ENCODE data around the gene HSPB2.
A peak's percentile ranks its signal among the peaks of the same experiment; 100 is the strongest.
"Not testable (repeated sequence)": the region's sequence is repeated elsewhere in the genome, so short reads cannot be mapped to it uniquely, and the experiment has no call there.

HSPB2 gene

DNA sequence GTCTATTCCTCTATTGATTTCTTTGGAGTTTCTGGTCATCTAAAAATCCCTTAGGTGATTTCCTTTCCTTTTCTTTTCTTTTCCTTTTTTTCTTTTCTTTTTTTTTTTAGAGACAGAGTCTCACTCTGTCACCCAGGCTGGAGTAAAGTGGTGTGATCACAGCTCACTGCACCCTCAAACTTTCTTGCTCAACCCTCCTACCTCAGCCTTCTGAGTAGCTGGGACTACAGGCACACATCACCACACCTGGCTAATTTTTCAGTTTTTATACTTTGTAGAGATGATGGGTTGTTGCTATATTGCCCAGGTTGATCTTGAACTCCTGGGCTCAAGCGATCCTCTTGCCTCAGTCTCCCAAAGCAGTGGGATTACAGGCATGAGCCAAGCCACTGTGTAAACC lies 4.2 kb downstream of the HSPB2 start:
- DNase-seq, result no peak

DNA sequence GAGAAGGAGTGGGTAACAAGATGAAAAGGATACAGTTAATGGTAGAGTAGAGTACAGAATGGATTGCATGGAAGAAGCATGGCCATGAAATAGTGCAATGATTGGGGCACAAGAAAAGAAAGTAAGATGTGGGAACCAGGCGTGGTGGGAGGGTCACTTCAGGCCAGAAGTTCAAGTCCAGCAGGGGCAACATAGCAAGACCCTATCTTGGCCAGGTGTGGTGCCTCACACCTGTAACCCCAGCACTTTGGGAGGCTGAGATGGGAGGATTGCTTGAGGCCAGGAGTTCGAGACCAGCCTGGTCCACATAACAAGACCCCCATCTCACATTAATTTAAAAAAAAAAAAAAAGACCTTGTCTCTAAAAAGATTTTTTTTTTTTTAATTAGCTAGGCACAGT lies 4.8 kb downstream of the HSPB2 start:
- DNase-seq, result no peak

DNA sequence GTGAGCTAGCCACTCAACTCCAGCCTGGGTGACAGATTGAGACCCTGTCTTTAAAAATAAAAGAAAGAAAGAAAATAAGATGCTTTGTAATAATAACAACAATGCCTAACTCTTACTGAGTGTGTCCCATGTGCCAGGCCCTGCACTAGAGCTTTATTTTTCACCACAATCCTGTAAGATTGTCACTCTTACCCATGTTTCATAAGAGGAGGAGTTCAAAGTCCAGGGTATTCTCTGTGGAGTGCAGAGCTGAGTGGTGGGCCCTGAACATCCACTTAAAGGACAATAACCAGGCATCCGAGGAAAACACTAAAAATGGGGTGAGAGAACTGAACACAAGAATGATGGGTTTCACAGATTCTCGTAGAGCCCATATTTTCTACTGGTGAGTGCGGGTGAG lies 5.3 kb downstream of the HSPB2 start:
- DNase-seq, result no peak

DNA sequence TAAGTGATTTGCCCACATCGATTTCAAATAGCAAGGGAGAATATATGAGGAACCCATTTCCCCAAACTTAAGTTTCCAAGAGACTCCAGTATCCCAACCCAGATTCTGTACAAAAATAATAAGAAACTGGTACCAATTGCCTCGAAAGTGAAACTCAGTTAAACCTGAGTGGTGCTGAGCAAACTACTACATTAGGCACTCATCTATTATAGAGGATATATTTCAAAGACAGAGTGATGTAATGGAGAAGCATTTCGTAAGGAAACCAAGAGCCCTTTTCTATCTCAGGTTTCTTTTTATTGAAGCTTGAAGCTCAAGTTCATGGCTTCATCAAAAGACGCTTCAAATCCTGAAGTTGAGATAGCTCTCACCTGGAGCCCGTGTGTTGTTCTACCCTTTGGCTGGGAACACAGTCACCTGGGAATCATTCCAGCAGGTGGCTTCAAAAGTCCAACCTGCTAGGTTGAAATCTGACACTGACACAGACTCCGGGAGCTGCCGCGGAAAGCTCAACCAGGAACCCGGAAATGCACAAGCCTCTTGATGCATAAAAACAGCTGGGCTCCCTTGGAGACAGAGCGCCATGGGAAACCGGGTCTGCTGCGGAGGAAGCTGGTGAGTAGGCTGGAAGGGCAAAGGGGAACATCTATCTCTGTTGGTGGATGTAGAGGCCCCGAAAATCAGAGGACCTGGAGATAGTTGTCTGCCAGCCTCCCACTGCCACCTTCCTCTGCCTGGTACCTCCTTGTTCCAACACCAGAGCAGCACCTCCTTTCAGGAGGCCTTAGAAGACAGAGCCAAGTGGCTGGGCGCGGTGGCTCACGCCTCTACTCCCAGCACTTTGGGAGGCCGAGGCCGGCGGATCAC lies 6.1 kb downstream of the HSPB2 start, which contains the start of gene C11orf52:
Gene C11orf52 (plus strand): TSS at position 524 of the 867 bp plus-strand sequence. CDS start 60 bp downstream, at position 584.
- no peak for DNase-seq

- DNase-seq, result no peak
Measured at GRCh38 chr11:111920908-111921307, 8.4 kb downstream of the HSPB2 start.

GRCh38 chr11:111921541-111922230 lies 9.2 kb downstream of the HSPB2 start:
- DNase-seq, result no peak

- no peak for DNase-seq
Measured at GRCh38 chr11:111922803-111923202, 10.3 kb downstream of the HSPB2 start.

GRCh38 chr11:111923351-111923788 lies 10.8 kb downstream of the HSPB2 start:
- no peak for DNase-seq

GRCh38 chr11:111923951-111924350 lies 11.4 kb downstream of the HSPB2 start:
- no peak for DNase-seq

DNA sequence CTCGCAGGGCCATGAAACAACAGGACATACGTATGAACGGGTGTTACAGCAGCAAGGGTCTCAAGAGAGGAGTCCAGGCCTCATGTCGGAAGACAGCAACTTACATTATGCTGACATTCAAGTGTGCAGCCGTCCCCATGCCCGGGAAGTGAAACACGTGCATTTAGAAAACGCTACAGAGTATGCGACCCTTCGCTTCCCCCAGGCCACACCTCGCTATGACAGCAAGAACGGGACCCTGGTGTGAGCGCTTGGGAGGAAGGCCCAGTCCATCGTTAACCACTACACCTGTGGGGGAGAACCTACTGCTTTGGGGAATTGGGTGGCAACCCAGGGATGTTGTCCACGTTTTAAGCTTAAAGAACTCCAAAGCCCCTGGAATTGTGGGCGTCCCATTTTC lies 13.4 kb downstream of the HSPB2 start:
- DNase-seq, result no peak

- DNase-seq, result peak; percentile 95
Measured at GRCh38 chr11:111926505-111927391, 14.2 kb downstream of the HSPB2 start.

DNA sequence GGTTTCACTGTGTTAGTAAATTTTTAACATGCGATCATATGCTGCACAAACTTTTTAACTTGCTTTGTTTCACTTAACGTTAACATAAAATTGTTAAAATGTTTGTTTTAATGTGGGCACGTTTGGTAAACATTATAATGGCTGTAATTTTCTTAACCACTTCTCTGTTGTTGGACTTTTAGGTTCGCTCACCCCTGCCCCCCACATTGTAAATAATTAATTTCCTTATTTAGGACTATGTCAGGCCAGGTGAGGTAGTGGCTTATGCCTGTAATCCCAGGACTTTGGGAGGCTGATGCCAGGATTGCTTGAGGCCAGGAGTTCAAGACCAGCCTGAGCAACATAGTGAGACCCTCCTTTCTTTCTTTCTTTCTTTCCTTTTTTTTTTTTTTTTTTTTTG lies 17.9 kb downstream of the HSPB2 start:
- no peak for DNase-seq

GRCh38 chr11:111932611-111932950 lies 20.0 kb downstream of the HSPB2 start:
- no peak for DNase-seq

- not testable (repeated sequence) for DNase-seq
Measured at GRCh38 chr11:111933176-111933575, 20.6 kb downstream of the HSPB2 start.

DNA sequence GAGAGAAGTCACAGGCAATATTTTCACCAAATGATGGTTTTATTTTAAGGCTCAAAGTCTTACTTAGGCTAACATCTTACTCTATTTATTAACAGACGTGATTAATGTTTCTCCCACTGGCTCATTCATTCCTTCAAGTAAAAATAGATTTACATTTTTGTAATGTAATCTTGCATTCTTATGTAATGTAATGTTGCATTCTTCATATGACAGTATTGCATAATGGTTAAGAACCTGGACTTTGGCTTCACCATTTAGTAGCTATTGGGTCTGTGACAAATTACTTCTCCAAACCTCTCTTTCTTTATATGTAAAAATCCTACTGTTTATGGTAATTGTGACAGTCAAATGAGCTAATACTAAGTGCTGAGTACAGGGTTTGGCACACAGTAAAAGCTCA lies 21.3 kb downstream of the HSPB2 start:
- DNase-seq, result no peak

- DNase-seq, result no peak
Measured at GRCh38 chr11:111934306-111934705, 21.8 kb downstream of the HSPB2 start.

- no peak for DNase-seq
Measured at GRCh38 chr11:111935317-111936039, 22.9 kb downstream of the HSPB2 start.

GRCh38 chr11:111936040-111936540 lies 23.6 kb downstream of the HSPB2 start:
- DNase-seq, result no peak

DNA sequence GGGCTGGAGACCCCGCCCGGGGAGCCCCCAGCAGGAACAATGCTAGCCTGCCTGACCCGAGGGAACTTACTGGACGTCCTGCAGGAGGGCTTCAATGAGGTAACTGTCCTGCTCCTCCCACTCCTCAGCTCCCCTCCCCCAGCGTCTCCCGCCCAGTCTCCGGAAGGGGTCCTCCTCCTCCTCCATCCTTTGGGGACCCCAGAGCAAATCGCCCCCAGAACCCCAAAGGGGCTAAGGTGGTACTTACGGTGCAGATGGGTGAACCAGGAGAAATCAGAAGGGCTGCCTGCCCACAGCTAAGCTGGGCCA lies 24.9 kb downstream of the HSPB2 start:
- no peak for DNase-seq

DNA sequence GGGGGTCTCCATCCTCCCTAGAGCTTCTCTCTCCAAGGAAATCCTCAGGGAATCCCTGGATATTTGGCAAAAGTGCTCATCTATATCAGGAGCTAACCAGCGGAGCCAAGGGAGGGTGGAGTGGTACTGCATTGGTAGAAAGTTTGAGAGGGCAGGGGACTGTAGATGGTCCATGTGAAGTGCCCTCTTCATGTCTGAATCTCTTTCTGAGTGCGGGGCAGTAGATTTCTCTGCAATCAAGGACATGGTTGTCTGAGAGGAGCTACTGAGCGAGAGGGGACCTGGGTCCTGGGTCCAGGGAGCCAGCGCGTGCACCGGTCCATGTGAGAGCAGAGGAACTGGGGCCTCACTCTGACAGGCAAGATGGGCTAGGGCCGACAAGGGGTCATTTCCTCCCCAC lies 25.3 kb downstream of the HSPB2 start:
- no peak for DNase-seq

- no peak for DNase-seq
Measured at GRCh38 chr11:111938687-111939160, 26.2 kb downstream of the HSPB2 start.
